WTC11 (cell line): ENCODE data around the gene PARP12. TPM values are rescaled to one million over a fixed set of nuclear protein-coding genes. Genes with fewer than 3 reads are reported as not detected.

Source experiments
- ATAC-seq: fragments of 200-7000 bp; cut with Tn5 transposase; 2 replicates; pipeline ENCODE4 v1.10.0; 2021; ENCODE audit warnings: mild to moderate bottlenecking, moderate library complexity
- CTCF ChIA-PET: fragments of 300-600 bp; sonication (Branson Sonifier 250); formaldehyde crosslinking; loops from one replicate; lab custom pipeline; 2021; ENCODE audit warnings: antibody characterized with exemption; lab: Charles Lee
- POLR2A ChIA-PET: fragments of 350-600 bp; sonication (Branson Sonifier 250); formaldehyde crosslinking; loops from one replicate; lab custom pipeline; 2021; ENCODE audit warnings: antibody characterized with exemption; lab: Charles Lee
- DNase-seq: peaks from one replicate; pipeline ENCODE4 v3.0.0; 2021; ENCODE audit warnings: low spot score
- H3K27ac Mint-ChIP-seq: 2 replicates; pipeline ENCODE4 v1.8.0; 2021; ENCODE audit warnings: mixed read lengths
- H3K27me3 Mint-ChIP-seq: 2 replicates; pipeline ENCODE4 v1.8.0; 2021; ENCODE audit warnings: low read depth, mild to moderate bottlenecking, moderate library complexity, mixed read lengths
- H3K36me3 Mint-ChIP-seq: 2 replicates; pipeline ENCODE4 v1.8.0; 2021; ENCODE audit warnings: mixed read lengths
- H3K4me1 Mint-ChIP-seq: 2 replicates; pipeline ENCODE4 v1.8.0; 2022; ENCODE audit warnings: mixed read lengths
- H3K4me3 Mint-ChIP-seq: 2 replicates; pipeline ENCODE4 v1.8.0; 2021; ENCODE audit warnings: mild to moderate bottlenecking, moderate library complexity, mixed read lengths
- H3K9me3 Mint-ChIP-seq: 2 replicates; pipeline ENCODE4 v1.8.0; 2021; ENCODE audit warnings: mixed read lengths
- ELF4 ChIP-seq: sonication (generic); formaldehyde crosslinking; IDR thresholded peaks from 2 replicates; pipeline ENCODE4 v1.8.1; 2022; ENCODE audit warnings: low read depth, mild to moderate bottlenecking, moderate library complexity, missing genetic modification reagents
- FOXP1 ChIP-seq: sonication (generic); formaldehyde crosslinking; IDR thresholded peaks from 2 replicates; pipeline ENCODE4 v1.8.0; 2022; ENCODE audit warnings: missing genetic modification reagents, mild to moderate bottlenecking, moderate library complexity, borderline replicate concordance
- GTF2I ChIP-seq: fragments of 250-450 bp; sonication (Bioruptor Pico); conservative IDR thresholded peaks from 2 replicates; pipeline ENCODE4 v1.4.0; 2021; ENCODE audit warnings: mild to moderate bottlenecking
- HMGA2 ChIP-seq: fragments of 250-450 bp; sonication (Bioruptor Pico); IDR thresholded peaks from 2 replicates; pipeline ENCODE4 v1.4.0; 2021; ENCODE audit warnings: mild to moderate bottlenecking, moderate library complexity
- JAZF1 ChIP-seq: fragments of 250-450 bp; sonication (Bioruptor Pico); IDR thresholded peaks from 2 replicates; pipeline ENCODE4 v1.9.0; 2021; ENCODE audit warnings: moderate library complexity, mild to moderate bottlenecking, inconsistent platforms
- TP53 ChIP-seq: sonication (generic); formaldehyde crosslinking; IDR thresholded peaks from 2 replicates; pipeline ENCODE4 v1.8.1; 2023; ENCODE audit warnings: mild to moderate bottlenecking, missing genetic modification reagents
- ZNF121 ChIP-seq: sonication (generic); formaldehyde crosslinking; IDR thresholded peaks from 2 replicates; pipeline ENCODE4 v1.8.0; 2023; ENCODE audit warnings: missing genetic modification reagents
- total RNA-seq: library from RNA; stranded (reverse); gene quantifications from 3 replicates; pipeline ENCODE4 v1.2.3, GENCODE V29; 2021
- TF ChIP-seq, protein P1 (sequence below): sonication (generic); formaldehyde crosslinking; IDR thresholded peaks from 2 replicates; pipeline ENCODE4 v1.8.0; 2022; ENCODE audit warnings: mild to moderate bottlenecking, missing genetic modification reagents
- TF ChIP-seq, protein P2 (sequence below): sonication (generic); formaldehyde crosslinking; IDR thresholded peaks from 2 replicates; pipeline ENCODE4 v1.8.0; 2023; ENCODE audit warnings: missing genetic modification reagents, mild to moderate bottlenecking, borderline replicate concordance
- TF ChIP-seq, protein P3 (sequence below): fragments of 250-450 bp; sonication (Bioruptor Pico); IDR thresholded peaks from 2 replicates; pipeline ENCODE4 v1.9.0; 2021; ENCODE audit warnings: mild to moderate bottlenecking
- TF ChIP-seq, protein P4 (sequence below): sonication (generic); formaldehyde crosslinking; IDR thresholded peaks from 2 replicates; pipeline ENCODE4 v1.8.1; 2023; ENCODE audit warnings: mild to moderate bottlenecking, missing genetic modification reagents, moderate library complexity
- TF ChIP-seq, protein P5 (sequence below): sonication (generic); formaldehyde crosslinking; IDR thresholded peaks from 2 replicates; pipeline ENCODE4 v1.8.0; 2023; ENCODE audit warnings: mild to moderate bottlenecking, missing genetic modification reagents
- TF ChIP-seq, protein P6 (sequence below): sonication (generic); formaldehyde crosslinking; IDR thresholded peaks from 2 replicates; pipeline ENCODE4 v1.8.0; 2022; ENCODE audit warnings: mild to moderate bottlenecking, missing genetic modification reagents
- TF ChIP-seq, protein P7 (sequence below): fragments of 200-600 bp; IDR thresholded peaks from 2 replicates; pipeline ENCODE4 v1.8.0; 2022; ENCODE audit warnings: antibody characterized with exemption
- TF ChIP-seq, protein P8 (sequence below): fragments of 250-450 bp; sonication (Bioruptor Pico); IDR thresholded peaks from 2 replicates; pipeline ENCODE4 v1.9.0; 2021; ENCODE audit warnings: moderate library complexity, mild to moderate bottlenecking, inconsistent platforms, borderline replicate concordance

The PARP12 gene
- total RNA-seq, 1 experiment from 2014 or later: 9.1 TPM

DNA sequence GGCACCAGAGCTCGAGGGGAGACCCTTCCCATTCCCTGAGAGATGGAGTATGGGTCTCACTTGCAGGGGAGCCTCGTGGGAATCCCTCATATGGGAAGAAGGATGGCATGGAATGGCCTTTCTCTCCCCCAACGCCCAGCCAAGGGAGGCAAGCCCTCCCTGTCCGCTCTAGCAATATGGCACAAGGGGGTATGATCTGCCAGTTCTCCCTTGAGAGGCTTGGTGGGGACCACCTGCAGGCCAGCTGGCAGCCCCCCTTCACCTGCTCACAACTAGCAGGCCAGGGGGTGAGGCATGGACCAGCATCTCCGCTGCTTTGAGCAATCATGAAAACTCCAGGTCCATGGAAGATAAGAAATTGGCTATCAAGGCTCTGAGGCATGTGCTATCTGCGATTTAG is 70.8 kb downstream of the PARP12 start (continued):
- TF ChIP-seq, protein P1, sequence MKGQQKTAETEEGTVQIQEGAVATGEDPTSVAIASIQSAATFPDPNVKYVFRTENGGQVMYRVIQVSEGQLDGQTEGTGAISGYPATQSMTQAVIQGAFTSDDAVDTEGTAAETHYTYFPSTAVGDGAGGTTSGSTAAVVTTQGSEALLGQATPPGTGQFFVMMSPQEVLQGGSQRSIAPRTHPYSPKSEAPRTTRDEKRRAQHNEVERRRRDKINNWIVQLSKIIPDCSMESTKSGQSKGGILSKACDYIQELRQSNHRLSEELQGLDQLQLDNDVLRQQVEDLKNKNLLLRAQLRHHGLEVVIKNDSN (CRISPR knock-in tag): no peak
- TF ChIP-seq, protein P2, sequence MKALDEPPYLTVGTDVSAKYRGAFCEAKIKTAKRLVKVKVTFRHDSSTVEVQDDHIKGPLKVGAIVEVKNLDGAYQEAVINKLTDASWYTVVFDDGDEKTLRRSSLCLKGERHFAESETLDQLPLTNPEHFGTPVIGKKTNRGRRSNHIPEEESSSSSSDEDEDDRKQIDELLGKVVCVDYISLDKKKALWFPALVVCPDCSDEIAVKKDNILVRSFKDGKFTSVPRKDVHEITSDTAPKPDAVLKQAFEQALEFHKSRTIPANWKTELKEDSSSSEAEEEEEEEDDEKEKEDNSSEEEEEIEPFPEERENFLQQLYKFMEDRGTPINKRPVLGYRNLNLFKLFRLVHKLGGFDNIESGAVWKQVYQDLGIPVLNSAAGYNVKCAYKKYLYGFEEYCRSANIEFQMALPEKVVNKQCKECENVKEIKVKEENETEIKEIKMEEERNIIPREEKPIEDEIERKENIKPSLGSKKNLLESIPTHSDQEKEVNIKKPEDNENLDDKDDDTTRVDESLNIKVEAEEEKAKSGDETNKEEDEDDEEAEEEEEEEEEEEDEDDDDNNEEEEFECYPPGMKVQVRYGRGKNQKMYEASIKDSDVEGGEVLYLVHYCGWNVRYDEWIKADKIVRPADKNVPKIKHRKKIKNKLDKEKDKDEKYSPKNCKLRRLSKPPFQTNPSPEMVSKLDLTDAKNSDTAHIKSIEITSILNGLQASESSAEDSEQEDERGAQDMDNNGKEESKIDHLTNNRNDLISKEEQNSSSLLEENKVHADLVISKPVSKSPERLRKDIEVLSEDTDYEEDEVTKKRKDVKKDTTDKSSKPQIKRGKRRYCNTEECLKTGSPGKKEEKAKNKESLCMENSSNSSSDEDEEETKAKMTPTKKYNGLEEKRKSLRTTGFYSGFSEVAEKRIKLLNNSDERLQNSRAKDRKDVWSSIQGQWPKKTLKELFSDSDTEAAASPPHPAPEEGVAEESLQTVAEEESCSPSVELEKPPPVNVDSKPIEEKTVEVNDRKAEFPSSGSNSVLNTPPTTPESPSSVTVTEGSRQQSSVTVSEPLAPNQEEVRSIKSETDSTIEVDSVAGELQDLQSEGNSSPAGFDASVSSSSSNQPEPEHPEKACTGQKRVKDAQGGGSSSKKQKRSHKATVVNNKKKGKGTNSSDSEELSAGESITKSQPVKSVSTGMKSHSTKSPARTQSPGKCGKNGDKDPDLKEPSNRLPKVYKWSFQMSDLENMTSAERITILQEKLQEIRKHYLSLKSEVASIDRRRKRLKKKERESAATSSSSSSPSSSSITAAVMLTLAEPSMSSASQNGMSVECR (CRISPR knock-in tag): no peak
- TF ChIP-seq TP53 (CRISPR knock-in tag): no peak

DNA sequence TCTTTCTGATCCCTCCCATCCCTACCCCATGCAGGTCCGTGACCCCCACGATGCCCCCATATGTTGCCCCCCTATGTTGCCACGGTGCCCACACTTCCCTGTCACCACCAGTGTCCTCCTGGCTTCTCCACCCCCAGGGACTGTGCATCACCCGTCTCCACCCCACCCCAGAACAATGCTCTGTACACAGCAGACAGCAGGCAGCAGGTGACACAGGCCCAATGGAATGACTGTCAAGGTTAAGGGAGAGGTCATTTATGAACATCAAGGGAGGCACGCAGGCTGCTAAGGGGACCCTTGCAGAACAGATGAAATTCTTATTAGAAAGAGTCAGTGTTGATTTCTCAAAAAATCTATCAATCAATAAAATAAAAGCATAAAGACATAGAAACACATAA is 71.5 kb downstream of the PARP12 start:
- peaks cover 15% of the 10 kb centered on the region for H3K4me1 Mint-ChIP-seq
- H3K27ac Mint-ChIP-seq: no peak overlapping the region
- DNase-seq: no peak
- ChIA-PET CTCF (no interaction called here), POLR2A (no interaction called here)
- H3K27me3 Mint-ChIP-seq: no peaks in the 10 kb centered on the region; the same call in 1 of the 2 replicates
- no peak for ATAC-seq
- no peaks in the 10 kb centered on the region for H3K36me3 Mint-ChIP-seq
- no peak overlapping the region for H3K4me3 Mint-ChIP-seq
- H3K9me3 Mint-ChIP-seq: peaks cover 6% of the 10 kb centered on the region; the same call in 1 of the 2 replicates
- TF ChIP-seq FOXP1 (CRISPR knock-in tag) (no peak), GTF2I (no peak), JAZF1 (CRISPR knock-in tag) (no peak), ELF4 (CRISPR knock-in tag) (no peak), ZNF121 (no peak), HMGA2 (CRISPR knock-in tag) (no peak), TP53 (CRISPR knock-in tag) (no peak)
- TF ChIP-seq, protein P3, sequence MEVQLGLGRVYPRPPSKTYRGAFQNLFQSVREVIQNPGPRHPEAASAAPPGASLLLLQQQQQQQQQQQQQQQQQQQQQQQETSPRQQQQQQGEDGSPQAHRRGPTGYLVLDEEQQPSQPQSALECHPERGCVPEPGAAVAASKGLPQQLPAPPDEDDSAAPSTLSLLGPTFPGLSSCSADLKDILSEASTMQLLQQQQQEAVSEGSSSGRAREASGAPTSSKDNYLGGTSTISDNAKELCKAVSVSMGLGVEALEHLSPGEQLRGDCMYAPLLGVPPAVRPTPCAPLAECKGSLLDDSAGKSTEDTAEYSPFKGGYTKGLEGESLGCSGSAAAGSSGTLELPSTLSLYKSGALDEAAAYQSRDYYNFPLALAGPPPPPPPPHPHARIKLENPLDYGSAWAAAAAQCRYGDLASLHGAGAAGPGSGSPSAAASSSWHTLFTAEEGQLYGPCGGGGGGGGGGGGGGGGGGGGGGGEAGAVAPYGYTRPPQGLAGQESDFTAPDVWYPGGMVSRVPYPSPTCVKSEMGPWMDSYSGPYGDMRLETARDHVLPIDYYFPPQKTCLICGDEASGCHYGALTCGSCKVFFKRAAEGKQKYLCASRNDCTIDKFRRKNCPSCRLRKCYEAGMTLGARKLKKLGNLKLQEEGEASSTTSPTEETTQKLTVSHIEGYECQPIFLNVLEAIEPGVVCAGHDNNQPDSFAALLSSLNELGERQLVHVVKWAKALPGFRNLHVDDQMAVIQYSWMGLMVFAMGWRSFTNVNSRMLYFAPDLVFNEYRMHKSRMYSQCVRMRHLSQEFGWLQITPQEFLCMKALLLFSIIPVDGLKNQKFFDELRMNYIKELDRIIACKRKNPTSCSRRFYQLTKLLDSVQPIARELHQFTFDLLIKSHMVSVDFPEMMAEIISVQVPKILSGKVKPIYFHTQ: no peak
- TF ChIP-seq, protein P2 (CRISPR knock-in tag): no peak
- TF ChIP-seq, protein P4, sequence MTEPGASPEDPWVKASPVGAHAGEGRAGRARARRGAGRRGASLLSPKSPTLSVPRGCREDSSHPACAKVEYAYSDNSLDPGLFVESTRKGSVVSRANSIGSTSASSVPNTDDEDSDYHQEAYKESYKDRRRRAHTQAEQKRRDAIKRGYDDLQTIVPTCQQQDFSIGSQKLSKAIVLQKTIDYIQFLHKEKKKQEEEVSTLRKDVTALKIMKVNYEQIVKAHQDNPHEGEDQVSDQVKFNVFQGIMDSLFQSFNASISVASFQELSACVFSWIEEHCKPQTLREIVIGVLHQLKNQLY: no peak
- TF ChIP-seq, protein P5, sequence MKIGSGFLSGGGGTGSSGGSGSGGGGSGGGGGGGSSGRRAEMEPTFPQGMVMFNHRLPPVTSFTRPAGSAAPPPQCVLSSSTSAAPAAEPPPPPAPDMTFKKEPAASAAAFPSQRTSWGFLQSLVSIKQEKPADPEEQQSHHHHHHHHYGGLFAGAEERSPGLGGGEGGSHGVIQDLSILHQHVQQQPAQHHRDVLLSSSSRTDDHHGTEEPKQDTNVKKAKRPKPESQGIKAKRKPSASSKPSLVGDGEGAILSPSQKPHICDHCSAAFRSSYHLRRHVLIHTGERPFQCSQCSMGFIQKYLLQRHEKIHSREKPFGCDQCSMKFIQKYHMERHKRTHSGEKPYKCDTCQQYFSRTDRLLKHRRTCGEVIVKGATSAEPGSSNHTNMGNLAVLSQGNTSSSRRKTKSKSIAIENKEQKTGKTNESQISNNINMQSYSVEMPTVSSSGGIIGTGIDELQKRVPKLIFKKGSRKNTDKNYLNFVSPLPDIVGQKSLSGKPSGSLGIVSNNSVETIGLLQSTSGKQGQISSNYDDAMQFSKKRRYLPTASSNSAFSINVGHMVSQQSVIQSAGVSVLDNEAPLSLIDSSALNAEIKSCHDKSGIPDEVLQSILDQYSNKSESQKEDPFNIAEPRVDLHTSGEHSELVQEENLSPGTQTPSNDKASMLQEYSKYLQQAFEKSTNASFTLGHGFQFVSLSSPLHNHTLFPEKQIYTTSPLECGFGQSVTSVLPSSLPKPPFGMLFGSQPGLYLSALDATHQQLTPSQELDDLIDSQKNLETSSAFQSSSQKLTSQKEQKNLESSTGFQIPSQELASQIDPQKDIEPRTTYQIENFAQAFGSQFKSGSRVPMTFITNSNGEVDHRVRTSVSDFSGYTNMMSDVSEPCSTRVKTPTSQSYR (CRISPR knock-in tag): no peak
- TF ChIP-seq, protein P6, sequence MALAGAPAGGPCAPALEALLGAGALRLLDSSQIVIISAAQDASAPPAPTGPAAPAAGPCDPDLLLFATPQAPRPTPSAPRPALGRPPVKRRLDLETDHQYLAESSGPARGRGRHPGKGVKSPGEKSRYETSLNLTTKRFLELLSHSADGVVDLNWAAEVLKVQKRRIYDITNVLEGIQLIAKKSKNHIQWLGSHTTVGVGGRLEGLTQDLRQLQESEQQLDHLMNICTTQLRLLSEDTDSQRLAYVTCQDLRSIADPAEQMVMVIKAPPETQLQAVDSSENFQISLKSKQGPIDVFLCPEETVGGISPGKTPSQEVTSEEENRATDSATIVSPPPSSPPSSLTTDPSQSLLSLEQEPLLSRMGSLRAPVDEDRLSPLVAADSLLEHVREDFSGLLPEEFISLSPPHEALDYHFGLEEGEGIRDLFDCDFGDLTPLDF (CRISPR knock-in tag): no peak
- TF ChIP-seq, protein P7, sequence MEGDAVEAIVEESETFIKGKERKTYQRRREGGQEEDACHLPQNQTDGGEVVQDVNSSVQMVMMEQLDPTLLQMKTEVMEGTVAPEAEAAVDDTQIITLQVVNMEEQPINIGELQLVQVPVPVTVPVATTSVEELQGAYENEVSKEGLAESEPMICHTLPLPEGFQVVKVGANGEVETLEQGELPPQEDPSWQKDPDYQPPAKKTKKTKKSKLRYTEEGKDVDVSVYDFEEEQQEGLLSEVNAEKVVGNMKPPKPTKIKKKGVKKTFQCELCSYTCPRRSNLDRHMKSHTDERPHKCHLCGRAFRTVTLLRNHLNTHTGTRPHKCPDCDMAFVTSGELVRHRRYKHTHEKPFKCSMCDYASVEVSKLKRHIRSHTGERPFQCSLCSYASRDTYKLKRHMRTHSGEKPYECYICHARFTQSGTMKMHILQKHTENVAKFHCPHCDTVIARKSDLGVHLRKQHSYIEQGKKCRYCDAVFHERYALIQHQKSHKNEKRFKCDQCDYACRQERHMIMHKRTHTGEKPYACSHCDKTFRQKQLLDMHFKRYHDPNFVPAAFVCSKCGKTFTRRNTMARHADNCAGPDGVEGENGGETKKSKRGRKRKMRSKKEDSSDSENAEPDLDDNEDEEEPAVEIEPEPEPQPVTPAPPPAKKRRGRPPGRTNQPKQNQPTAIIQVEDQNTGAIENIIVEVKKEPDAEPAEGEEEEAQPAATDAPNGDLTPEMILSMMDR: no peak
- TF ChIP-seq, protein P8, sequence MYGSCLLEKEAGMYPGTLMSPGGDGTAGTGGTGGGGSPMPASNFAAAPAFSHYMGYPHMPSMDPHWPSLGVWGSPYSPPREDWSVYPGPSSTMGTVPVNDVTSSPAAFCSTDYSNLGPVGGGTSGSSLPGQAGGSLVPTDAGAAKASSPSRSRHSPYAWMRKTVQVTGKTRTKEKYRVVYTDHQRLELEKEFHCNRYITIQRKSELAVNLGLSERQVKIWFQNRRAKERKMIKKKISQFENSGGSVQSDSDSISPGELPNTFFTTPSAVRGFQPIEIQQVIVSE (CRISPR knock-in tag): no peak
